Heart left ventricle (tissue), 13 donors: Measurements from ENCODE around the gene RPIA.

Experiments
- POLR2A ChIP-seq, 2 donors: fragments of 450-650 bp; IDR thresholded peaks; one replicate each; pipeline ENCODE4 v1.6.1; 2017; ENCODE audit warnings: antibody characterized with exemption in 2 of 2, mild to moderate bottlenecking in 2 of 2, moderate library complexity in 2 of 2
- TF ChIP-seq, protein P1 (sequence below), 12 donors: fragments of 200-600 bp; sonication (generic) in 4 of 12; IDR thresholded peaks; one replicate each; pipeline versions ENCODE4 v1.5.0 to v1.8.0; 2018 to 2022; ENCODE audit warnings: antibody characterized with exemption in 12 of 12, mild to moderate bottlenecking in 5 of 12
- donor health status: ischemic (EF 13 %, LVEDD 7.1; RV severe dilation, severe dysfunction).
- donor health status: DM: no; HTN: yes; CAD: no.
- donor health status: DM: no; HTN: no; CAD: no.
- donor health status: ischemic (EF 25% LVEDD 6.9; RV normal size, moderate dysfunction).
- donor health status: ischemic (EF 25% LVEDD 5.7; RV mildly dilated, moderate dysfunction).
- donor health status: ischemic (EF 35%, LVEDD 5.7; RV mildly dilated, moderate dysfunction).
- donor health status: nonischemic (EF 11% LVEDD 7.7; RV severe dilation, severe dysfunction).
- donor health status: DM: yes; HTN: yes; CAD: no.
- donor health status: PGD.
- donor health status: ischemic (EF 29% LVEDD 5.4; RV normal size, mild dysfunction).
- donor health status: nonischemic (EF 23%, LVEDD 6.1; RV moderate dilation, normal function).

DNA sequence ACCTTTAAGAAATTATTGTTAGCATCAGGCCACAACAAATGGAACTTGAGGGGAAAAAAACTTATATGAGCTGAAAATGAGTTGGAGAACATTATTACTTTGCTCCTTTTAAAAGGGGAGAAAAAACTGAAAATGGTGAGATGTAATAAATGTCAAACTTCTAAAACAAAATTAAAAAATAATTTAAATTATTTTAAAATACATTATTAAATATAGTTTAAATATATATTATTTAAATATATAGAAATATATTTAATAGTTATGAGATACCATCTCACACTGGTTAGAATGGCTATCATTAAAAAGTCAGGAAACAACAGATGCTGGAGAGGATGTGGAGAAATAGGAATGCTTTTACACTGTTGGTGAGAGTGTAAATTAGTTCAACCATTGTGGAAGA, 28.9 kb downstream of the RPIA start:
- TF ChIP-seq, protein P1, sequence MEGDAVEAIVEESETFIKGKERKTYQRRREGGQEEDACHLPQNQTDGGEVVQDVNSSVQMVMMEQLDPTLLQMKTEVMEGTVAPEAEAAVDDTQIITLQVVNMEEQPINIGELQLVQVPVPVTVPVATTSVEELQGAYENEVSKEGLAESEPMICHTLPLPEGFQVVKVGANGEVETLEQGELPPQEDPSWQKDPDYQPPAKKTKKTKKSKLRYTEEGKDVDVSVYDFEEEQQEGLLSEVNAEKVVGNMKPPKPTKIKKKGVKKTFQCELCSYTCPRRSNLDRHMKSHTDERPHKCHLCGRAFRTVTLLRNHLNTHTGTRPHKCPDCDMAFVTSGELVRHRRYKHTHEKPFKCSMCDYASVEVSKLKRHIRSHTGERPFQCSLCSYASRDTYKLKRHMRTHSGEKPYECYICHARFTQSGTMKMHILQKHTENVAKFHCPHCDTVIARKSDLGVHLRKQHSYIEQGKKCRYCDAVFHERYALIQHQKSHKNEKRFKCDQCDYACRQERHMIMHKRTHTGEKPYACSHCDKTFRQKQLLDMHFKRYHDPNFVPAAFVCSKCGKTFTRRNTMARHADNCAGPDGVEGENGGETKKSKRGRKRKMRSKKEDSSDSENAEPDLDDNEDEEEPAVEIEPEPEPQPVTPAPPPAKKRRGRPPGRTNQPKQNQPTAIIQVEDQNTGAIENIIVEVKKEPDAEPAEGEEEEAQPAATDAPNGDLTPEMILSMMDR (IDR thresholded peaks at IDR 0.05), result no peak
- TF ChIP-seq POLR2A (IDR thresholded peaks at IDR 0.05), result no peak
